ENCODE measurements around the gene NDUFS2.
A peak's percentile ranks its signal among the peaks of the same experiment; 100 is the strongest.
"Not testable (repeated sequence)": the region's sequence is repeated elsewhere in the genome, so short reads cannot be mapped to it uniquely, and the experiment has no call there.

The NDUFS2 gene

DNA sequence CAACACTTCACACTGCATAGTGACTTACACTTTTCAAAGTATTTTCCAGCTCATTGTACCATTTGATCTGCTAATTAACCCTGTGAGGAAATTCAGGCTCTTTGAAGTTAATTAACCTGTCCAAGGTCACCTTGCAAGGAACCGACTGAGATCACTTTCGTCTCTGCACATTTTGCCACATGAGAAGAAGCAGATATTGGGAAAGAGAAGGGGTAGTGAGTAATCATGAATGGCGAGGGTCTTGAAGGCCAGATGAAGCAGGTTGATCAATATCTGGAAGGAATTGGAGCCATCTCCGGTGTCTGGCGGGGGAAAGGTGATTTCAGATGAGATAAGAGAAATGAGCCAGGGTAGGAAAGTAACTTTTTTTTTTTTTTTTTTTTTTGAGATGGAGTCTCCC is 17.8 kb downstream of the NDUFS2 start:
- no peak for DNase-seq (ENCODE audit: low read depth)

DNA sequence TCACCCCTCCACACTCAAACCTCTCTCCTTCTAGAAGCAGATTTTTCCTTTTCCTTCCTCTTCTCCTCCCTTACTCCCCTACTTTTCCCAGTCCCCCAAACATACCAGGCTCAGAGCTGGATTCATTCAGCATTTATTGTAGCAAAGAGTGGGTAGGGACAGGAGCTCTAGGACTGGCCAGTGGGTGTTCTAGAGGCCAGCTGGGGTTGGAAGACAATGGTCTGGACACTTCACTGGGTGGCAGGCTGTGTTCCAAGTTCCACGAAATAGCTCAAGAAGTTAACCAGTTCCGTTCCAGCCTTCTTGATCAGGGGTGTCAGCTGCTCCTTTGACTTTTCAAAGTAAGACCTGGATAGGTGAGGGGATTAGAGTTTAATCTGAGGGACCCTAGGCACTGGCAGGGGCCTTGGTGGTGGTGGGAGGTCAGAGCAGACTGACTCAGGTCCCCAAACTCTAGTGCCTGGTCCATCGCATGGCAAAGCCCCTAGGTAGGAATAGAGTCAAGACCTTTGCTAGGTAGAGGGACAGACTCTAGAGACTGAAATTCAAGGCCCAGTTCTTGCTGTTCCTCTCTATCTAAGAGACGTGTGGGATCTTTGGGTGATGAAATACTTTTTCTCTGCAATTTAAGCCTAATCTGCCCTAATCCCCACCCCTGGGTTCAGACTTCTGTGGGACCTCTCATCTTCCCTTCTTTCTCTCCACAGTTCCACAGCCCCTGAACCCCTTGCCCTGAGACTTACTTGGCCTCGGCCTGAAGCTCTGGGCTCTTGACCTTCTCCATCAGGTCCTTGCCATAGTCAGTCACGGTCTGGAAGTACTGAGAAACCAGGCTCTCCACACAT is 20.2 kb downstream of the NDUFS2 start:
- DNase-seq (ENCODE audit: low read depth), result no peak

GRCh38 chr1:161223805-161224694 is 21.9 kb downstream of the NDUFS2 start:
- no peak for DNase-seq (ENCODE audit: low read depth)

DNA sequence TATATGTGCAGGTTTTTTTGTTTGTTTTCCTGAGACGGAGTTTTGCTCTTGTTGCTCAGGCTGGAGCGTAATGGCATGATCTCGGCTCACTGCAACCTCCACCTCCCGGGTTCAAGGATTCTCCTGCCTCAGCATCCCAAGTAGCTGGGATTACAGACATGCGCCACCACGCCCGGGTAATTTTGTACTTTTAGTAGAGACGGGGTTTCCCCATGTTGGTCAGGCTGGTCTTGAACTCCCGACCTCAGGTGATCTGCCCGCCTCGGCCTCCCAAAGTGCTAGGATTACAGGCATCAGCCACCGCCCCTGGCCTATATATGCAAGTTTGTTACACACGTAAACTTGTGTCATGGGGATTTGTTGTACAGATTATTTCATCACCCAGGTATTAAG is 22.5 kb downstream of the NDUFS2 start:
- DNase-seq (ENCODE audit: low read depth), result not testable (repeated sequence)

GRCh38 chr1:161225178-161225533 is 23.0 kb downstream of the NDUFS2 start:
- no peak for DNase-seq (ENCODE audit: low read depth)

GRCh38 chr1:161225534-161226319 is 23.6 kb downstream of the NDUFS2 start, which contains the start of gene TOMM40L:
TSS of gene TOMM40L (plus strand) at chr1:161226060. CDS start at chr1:161226490, 430 bp downstream.
- peak; percentile 100 for DNase-seq (ENCODE audit: low read depth)

GRCh38 chr1:161226320-161226711 is 24.1 kb downstream of the NDUFS2 start:
- DNase-seq (ENCODE audit: low read depth), result no peak

GRCh38 chr1:161226759-161227158 is 24.6 kb downstream of the NDUFS2 start:
- no peak for DNase-seq (ENCODE audit: low read depth)

DNA sequence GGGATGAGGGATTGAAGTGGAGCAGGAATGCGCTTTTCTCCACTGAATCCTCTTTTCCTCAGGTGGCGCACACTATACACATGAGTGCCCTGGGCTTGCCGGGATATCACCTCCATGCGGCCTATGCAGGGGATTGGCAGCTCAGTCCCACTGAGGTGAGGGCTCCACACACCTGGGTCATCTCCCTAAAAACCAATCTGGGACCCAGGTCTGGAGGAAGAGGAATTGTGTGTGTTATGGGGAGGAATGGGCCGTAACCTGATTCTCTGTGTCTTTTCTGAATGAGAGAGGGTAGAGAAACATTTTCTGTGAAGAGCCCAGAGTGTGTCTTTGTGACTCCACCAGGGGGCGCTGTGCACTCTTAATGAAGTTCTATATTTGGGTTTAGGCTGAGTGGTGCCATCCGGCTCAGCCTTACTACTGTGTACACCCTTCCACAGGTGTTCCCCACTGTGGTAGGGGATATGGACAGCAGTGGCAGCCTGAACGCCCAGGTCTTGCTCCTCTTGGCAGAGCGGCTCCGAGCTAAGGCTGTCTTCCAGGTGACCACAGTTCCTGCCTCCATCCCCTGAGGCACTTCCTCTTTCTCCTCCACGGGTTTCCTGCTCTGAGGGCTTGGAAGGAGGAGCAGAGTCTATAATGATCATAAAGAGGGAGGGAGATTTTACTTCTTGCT is 25.2 kb downstream of the NDUFS2 start:
- peak; percentile 77 for DNase-seq (ENCODE audit: low read depth)

GRCh38 chr1:161228032-161228431 is 25.9 kb downstream of the NDUFS2 start:
- DNase-seq (ENCODE audit: low read depth), result no peak

GRCh38 chr1:161229896-161230295 is 27.7 kb downstream of the NDUFS2 start:
- no peak for DNase-seq (ENCODE audit: low read depth)

DNA sequence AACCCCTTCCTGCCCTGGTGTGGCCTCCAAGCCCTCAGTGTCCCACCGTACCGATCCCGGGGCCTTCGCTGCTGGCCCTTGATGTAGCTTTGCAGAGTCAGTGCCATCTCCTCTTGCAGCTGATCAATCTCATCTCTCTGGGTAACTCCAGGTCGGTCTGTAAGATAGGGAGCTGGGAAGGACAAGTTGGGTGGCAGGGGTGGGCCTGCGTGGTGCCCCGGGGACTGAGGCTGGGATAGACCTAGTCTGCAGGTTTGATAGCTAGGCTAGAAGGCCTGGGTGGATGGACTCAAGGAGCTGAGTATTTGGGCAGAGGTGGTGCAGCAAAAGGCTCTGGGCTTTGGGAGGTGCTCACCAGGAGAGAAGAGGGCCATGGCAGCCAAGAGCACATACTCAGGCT is 28.6 kb downstream of the NDUFS2 start:
- DNase-seq (ENCODE audit: low read depth), result no peak

GRCh38 chr1:161233102-161233501 is 30.9 kb downstream of the NDUFS2 start:
- DNase-seq (ENCODE audit: low read depth), result no peak

DNA sequence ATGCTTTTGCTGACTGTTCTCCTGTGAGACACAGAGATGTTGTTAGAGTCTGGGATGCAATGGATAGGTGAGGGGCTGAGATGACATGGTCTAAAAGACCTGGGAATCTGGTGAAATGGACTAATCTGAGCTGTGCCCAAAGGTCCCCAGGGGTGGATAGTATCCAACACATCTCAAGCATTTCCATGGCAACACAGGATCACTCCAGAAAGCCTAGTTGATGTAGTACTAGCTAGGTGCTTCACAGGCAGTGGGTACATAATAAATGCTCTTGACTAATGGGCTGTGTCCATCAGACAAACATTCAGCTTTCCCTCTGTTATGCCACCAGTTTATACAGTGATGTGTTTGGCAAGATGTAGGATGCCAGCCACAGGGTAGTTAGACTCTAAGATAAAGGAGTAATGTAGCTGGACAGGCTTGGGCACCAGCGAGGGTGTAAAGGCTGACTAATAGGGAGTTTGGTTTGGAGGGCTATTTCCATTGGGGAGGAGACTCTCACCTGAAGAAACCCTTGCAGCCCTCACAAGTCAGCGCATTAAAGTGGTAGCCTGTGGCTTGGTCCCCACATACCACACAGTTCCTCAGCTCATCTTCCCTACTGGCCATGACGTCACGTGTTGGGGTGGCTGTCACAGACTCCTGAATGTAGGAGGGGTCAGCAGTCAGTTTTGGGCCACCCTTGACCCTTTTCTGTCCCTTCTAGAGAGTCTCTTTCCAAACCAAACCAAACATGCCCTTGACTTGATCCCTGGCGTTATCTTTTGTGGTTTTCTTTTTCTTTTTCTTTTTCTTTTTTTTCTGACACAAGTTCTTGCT is 34.0 kb downstream of the NDUFS2 start:
- DNase-seq (ENCODE audit: low read depth), result no peak

DNA sequence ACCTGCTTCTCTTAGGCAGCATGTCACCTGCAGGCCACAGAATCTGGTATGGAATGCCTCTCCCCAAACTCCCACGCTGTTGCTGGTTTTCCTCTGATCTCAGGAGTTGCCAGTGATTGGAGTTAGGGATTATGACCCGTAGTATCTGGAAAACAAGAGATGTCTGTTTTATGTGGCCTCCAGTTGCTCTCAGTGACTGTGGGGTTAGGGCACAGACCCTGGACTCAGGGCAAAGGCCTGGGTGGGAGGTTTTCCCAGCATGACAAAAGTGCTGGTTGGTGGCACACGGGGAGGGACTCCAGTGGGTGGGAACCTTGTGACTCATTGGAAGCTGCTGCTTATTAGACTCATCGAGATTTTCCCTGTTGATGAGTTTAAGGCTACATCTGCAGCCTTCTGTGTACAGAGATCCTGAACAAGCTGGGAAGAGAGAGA is 35.9 kb downstream of the NDUFS2 start, which contains the start of gene NR1I3:
Gene NR1I3 (minus strand): TSS at position 165 of the 435 bp plus-strand sequence. CDS start 1,638 bp downstream, outside the sequence.
- no peak for DNase-seq (ENCODE audit: low read depth)

GRCh38 chr1:161241682-161242081 is 39.5 kb downstream of the NDUFS2 start:
- no peak for DNase-seq (ENCODE audit: low read depth)

- DNase-seq (ENCODE audit: low read depth), result no peak
Observed at GRCh38 chr1:161242313-161242712, 40.1 kb downstream of the NDUFS2 start.

GRCh38 chr1:161244888-161245287 is 42.7 kb downstream of the NDUFS2 start:
- no peak for DNase-seq (ENCODE audit: low read depth)

- not testable (repeated sequence) for DNase-seq (ENCODE audit: low read depth)
Observed at GRCh38 chr1:161250100-161250499, 47.9 kb downstream of the NDUFS2 start.

DNA sequence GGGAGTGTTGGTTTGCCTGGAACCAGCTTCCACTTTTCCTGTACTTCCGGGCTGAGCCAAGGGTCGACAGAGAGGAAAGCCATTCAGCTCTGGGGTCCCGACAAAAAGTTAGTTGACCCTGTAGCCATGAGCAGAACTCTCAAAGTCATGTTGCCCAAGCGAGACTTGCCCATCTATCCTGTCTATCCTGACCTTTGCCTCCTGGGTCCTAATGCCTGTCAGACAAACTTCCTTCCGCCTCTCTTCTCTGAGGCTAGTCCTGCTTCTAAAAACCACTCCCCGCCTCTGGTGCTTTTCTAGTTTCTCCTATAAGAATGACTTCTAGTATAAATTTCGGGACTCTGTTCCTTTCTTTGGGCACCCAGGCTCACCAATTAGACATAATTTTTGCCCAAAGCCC is 48.7 kb downstream of the NDUFS2 start:
- no peak for DNase-seq (ENCODE audit: low read depth)

GRCh38 chr1:161251579-161251978 is 49.4 kb downstream of the NDUFS2 start:
- no peak for DNase-seq (ENCODE audit: low read depth)
